ENCODE results near the gene IL17RD.

Gene IL17RD

GRCh38 chr3:57073628-57074027 is 91.5 kb downstream of the IL17RD start:
- DNase-seq (ENCODE audit: extremely low read depth in 1 of 2, low read depth in 1 of 2), result no peak

DNA sequence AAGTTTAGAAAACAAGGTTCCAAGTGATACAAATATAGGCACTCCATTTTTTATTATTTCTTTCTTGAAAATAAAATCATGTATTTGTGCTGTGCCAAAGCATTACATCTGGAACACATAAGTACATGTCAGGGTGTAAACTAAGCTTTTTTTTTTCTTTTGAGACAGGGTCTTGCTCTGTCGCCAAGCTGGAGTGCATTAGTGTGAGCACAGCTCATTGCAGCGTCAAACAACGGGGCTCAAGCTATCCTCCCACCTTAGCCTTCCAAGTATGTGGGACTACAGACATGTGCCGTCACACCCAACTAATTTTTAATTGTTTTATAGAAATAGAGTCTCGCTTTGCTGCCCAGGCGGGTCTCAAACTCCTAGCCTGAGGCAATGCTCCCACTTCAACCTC is 95.7 kb downstream of the IL17RD start:
- DNase-seq (ENCODE audit: extremely low read depth in 1 of 2, low read depth in 1 of 2), result no peak

DNA sequence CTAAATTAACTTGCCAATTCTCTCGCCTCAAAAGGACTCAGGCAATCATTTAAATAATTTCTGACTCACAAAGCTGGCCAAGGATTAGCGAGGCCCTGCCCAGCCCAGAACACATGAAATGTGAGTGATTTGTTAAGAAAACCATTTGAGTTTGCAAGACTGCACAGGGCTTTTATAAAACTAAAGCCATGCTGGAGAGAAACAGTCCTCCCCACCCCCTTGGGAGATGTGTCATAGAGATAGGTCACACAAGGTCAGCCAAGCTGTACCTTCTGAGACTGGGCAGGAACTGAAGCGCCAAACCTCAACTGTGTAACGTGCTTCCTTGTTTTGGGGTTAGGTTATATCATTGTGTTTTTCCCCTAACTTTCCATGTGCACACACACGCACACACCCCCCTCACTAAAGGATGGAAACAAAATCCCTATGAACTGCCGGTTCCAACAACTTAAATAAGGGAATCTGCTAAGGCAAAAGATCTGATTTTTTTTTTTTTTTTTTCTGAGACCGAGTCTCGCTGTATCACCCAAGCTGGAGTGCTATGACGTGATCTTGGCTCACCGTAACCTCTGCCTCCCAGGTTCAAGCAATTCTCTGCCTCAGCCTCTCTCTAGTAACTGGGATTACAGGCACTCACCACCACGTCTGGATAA is 96.6 kb downstream of the IL17RD start:
- DNase-seq (ENCODE audit: extremely low read depth in 1 of 2, low read depth in 1 of 2), result no peak

DNA sequence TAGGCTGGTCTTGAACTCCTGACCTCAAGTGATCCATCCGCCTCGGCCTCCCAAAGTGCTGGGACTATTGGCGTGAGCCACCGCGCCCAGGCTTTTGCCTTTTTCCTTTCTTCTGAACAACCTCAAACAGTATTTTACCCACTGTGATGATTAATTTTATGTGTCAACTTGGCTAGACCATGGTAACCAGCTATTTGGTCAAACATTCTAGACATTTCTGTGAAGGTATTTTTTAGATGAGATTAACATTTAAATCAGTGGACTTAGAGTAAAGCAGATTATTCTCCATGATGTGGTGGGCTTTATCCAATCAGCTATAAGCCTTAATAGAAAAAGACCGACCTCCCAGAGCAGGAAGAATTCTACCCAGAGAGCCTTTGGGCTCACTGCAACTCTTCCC is 98.7 kb downstream of the IL17RD start:
- no peak for DNase-seq (ENCODE audit: extremely low read depth in 1 of 2, low read depth in 1 of 2)

DNA sequence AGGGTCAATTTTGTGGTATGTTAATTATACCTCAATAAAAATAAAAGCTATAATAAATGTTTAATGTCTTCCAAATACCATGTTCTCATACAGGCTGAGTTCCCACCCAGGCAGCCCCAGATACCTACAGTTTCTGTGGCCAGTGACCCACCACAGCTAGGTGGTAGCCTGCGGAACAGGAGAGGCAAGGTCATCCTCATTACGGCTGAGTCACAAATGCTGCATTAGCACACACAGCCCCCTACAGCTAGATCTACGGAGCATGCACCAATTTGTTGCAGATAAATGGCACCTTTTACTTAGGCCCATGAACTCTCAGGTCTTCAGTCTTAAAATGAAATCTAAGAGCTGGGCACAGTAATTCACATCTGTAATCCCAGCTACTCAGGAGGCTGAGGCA is 99.6 kb downstream of the IL17RD start:
- DNase-seq (ENCODE audit: extremely low read depth in 1 of 2, low read depth in 1 of 2), result no peak

GRCh38 chr3:57064572-57064971 is 100.6 kb downstream of the IL17RD start:
- no peak for DNase-seq (ENCODE audit: extremely low read depth in 1 of 2, low read depth in 1 of 2)

- no peak for DNase-seq (ENCODE audit: extremely low read depth in 1 of 2, low read depth in 1 of 2)
These were observed 101.2 kb downstream of the IL17RD start for GRCh38 chr3:57064001-57064400.

GRCh38 chr3:57063032-57063431 is 102.1 kb downstream of the IL17RD start:
- no peak for DNase-seq (ENCODE audit: extremely low read depth in 1 of 2, low read depth in 1 of 2)

DNA sequence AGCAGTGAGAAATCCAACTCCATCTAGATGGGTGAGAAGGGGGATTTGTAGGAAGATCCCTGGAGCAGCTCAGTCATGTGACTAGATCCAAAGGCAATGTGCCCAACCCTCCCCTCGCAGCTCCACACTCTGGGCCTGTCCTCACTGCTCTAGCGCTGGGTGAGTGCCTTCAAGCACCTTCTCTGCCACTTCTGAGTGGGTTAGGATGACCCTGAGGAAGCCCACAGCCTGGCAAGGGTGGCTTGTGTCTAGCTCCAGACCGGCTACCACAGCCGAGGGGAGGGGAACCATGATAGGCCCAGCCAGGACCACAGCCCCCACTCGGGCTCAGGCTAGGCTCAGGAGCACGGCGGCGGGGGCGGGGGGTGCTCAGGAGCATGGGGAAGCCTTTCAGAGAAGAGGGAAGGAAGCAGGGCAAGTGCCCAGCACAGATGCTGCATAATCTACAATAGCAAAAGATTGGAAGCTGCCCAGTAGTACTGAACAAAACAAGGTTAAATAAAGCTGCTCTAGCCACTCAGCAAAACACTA is 103.0 kb downstream of the IL17RD start:
- DNase-seq (ENCODE audit: extremely low read depth in 1 of 2, low read depth in 1 of 2), result no peak

- no peak for DNase-seq (ENCODE audit: extremely low read depth in 1 of 2, low read depth in 1 of 2)
These were observed 103.6 kb downstream of the IL17RD start for GRCh38 chr3:57061556-57061955.

DNA sequence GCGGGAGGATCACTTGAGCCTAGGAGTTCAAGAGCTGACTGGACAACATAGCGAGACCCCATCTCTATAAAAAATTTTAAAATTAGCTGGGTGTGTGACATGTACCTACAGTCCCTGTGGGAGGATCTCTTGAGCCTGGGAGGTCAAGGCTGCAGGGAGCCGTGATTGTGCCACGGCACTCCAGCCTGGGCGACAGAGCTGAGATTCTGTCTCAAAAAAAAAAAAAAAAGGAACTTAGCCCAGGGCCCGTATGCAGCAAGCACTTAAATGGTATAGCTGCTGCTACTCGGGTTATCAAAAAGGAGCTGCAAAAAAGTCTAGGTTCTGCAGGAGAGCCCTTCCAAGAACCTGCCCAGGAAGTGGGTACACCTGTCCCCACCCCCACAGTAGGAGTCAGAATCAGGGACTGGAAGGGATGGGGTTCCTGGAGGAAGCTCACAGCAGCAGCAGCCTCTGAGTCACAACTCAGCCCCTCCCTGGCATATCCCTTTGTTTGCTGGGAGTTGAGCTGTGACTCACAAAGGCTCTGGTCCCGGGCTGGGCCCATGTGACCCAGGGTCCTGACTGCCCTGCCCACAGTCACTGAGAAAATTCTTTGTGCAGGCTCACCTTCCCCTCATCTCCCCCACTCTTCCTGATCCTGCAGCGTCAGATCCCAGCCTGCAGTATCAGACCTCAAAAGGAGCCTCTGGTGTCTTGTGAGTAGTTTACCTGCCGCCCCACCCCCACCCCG is 104.9 kb downstream of the IL17RD start, which contains the start of gene SPATA12:
SPATA12 (plus strand) TSS at position 576 of the 733 bp plus-strand sequence. CDS start 13,031 bp downstream, outside the sequence.
- DNase-seq (ENCODE audit: extremely low read depth in 1 of 2, low read depth in 1 of 2), result no peak

- DNase-seq (ENCODE audit: extremely low read depth in 1 of 2, low read depth in 1 of 2), result no peak
These were observed 105.7 kb downstream of the IL17RD start for GRCh38 chr3:57059411-57059810.

- DNase-seq (ENCODE audit: extremely low read depth in 1 of 2, low read depth in 1 of 2), result no peak
These were observed 107.8 kb downstream of the IL17RD start for GRCh38 chr3:57057351-57057750.

GRCh38 chr3:57053122-57053521 is 112.0 kb downstream of the IL17RD start:
- DNase-seq (ENCODE audit: extremely low read depth in 1 of 2, low read depth in 1 of 2), result no peak

- DNase-seq (ENCODE audit: extremely low read depth in 1 of 2, low read depth in 1 of 2), result no peak
These were observed 112.5 kb downstream of the IL17RD start for GRCh38 chr3:57052662-57053061.

DNA sequence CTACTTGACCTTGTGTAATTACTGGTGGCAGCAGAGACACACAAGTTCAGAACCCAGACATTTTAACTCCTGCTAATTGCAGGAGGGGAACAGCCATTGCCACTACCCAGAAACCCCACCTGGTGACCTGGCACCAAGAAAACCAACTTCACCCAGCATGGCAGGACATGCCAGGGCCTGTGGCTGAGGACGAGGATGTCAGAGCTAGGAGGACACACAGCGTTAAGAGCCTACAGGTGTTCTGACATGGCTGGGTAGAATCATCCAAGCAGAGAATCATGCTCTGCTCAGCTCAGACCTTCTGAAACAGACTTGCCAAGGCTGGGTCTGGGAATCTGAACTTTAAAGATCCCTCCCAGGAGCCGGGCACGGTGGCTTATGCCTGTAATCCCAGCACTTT is 116.4 kb downstream of the IL17RD start:
- DNase-seq (ENCODE audit: extremely low read depth in 1 of 2, low read depth in 1 of 2), result no peak

- no peak for DNase-seq (ENCODE audit: extremely low read depth in 1 of 2, low read depth in 1 of 2)
These were observed 117.0 kb downstream of the IL17RD start for GRCh38 chr3:57048052-57048671.

DNA sequence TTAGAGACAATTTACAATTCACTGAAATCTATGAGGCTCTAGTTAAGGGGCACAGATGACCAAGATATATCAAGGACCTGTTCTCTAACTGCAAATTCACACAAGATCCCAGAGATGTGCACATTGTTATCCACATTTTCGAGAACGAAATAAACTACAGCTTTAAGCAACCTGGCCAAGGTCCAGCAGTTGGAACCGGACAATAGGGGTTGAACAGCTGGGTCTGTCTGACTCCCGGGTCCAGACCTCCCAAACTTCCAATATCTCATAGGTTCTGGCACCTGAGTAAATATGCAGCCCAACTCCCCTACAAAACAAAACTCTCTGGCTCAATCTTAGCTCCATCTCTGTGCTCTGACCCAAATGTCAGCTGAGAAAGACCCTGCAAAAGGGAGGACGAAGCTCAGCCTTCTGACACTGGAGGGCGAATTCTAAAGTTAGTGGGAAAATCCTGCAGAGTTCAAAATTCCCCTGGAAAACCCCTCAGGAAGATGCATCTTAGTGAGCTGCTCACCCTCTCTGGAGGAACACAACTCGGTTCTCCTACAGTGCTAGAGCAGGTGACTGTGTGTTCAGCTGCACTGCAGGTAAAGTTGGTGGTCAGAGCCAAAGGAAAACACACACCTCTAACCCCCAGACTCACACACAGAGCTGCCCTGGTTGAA is 118.9 kb downstream of the IL17RD start:
- DNase-seq (ENCODE audit: extremely low read depth in 1 of 2, low read depth in 1 of 2), result no peak

GRCh38 chr3:57043518-57043917 is 121.6 kb downstream of the IL17RD start:
- no peak for DNase-seq (ENCODE audit: extremely low read depth in 1 of 2, low read depth in 1 of 2)

GRCh38 chr3:57041674-57042073 is 123.5 kb downstream of the IL17RD start:
- no peak for DNase-seq (ENCODE audit: extremely low read depth in 1 of 2, low read depth in 1 of 2)
